ENCODE data around the gene KIAA2012.

GRCh38 chr2:202049092-202049728 lies 23.8 kb upstream of the KIAA2012 start:
- TF ChIP-seq POLR2A (IDR thresholded peaks at IDR 0.05; ENCODE audit: low read depth, low read length) = no peak
- no peak for TF ChIP-seq CTCF (conservative IDR thresholded peaks at IDR 0.05; ENCODE audit: low read depth, low read length)
- TF ChIP-seq MAFK (IDR thresholded peaks at IDR 0.05; ENCODE audit: low read depth, low read length) = no peak
- TF ChIP-seq SMC3 (IDR thresholded peaks at IDR 0.05; ENCODE audit: low read depth, low read length) = no peak
- TF ChIP-seq NFE2L2 (IDR thresholded peaks at IDR 0.05; ENCODE audit: low read depth, low read length) = no peak
- TF ChIP-seq RCOR1 (IDR thresholded peaks at IDR 0.05; ENCODE audit: insufficient replicate concordance, low read length) = no peak
- no peak for TF ChIP-seq RFX5 (IDR thresholded peaks at IDR 0.05; ENCODE audit: low read depth, low read length)
- TF ChIP-seq RAD21 (IDR thresholded peaks at IDR 0.05; ENCODE audit: low read length) = no peak
- no peak for TF ChIP-seq MAZ (IDR thresholded peaks at IDR 0.05; ENCODE audit: borderline replicate concordance, low read depth, low read length)
- TF ChIP-seq FOS (IDR thresholded peaks at IDR 0.05; ENCODE audit: low read depth, low read length) = no peak
- TF ChIP-seq MXI1 (IDR thresholded peaks at IDR 0.05; ENCODE audit: borderline replicate concordance, low read depth, low read length) = no peak

Data from IMR-90 (cell line).